ENCODE measurements around the gene RUNX2. TPM values are rescaled to one million over a fixed set of nuclear protein-coding genes. Genes with fewer than 3 reads are reported as not detected.
A peak's percentile ranks its signal among the peaks of the same experiment; 100 is the strongest.

Gene RUNX2
- total and polyA plus RNA-seq, 2 experiments from 2014 or later = 1.0 to 2.1 TPM

- no peaks in the 10 kb centered on the region for H3K9me3 ChIP-seq (ENCODE audit: low read depth)
- no peaks in the 10 kb centered on the region for H3K79me2 ChIP-seq
- no peak overlapping the region for H3K4me3 ChIP-seq
- H3K4me1 ChIP-seq (ENCODE audit: insufficient read depth) = peaks cover 6% of the 10 kb centered on the region
- H2AFZ ChIP-seq = no peak overlapping the region
- H4K20me1 ChIP-seq (ENCODE audit: insufficient read depth, poor library complexity, severe bottlenecking) = no peaks in the 10 kb centered on the region
- DNase-seq (ENCODE audit: low spot score) = peak; percentile 32
- H3K9me2 ChIP-seq (replicated peaks; ENCODE audit: insufficient read depth) = no peaks in the 10 kb centered on the region
- H3K27me3 ChIP-seq = no peaks in the 10 kb centered on the region
- TF ChIP-seq, protein P1, sequence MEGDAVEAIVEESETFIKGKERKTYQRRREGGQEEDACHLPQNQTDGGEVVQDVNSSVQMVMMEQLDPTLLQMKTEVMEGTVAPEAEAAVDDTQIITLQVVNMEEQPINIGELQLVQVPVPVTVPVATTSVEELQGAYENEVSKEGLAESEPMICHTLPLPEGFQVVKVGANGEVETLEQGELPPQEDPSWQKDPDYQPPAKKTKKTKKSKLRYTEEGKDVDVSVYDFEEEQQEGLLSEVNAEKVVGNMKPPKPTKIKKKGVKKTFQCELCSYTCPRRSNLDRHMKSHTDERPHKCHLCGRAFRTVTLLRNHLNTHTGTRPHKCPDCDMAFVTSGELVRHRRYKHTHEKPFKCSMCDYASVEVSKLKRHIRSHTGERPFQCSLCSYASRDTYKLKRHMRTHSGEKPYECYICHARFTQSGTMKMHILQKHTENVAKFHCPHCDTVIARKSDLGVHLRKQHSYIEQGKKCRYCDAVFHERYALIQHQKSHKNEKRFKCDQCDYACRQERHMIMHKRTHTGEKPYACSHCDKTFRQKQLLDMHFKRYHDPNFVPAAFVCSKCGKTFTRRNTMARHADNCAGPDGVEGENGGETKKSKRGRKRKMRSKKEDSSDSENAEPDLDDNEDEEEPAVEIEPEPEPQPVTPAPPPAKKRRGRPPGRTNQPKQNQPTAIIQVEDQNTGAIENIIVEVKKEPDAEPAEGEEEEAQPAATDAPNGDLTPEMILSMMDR (IDR thresholded peaks at IDR 0.05; ENCODE audit: poor library complexity) = no peak
- WGBS (ENCODE audit: low lambda C conversion rate, missing lambda C conversion rate) = 72% methylated on average over 5 of the region's 5 CpGs
- H3K27ac ChIP-seq = no peak overlapping the region
- no peaks in the 10 kb centered on the region for H3K36me3 ChIP-seq (replicated peaks; ENCODE audit: insufficient read depth, low read depth)
- H3K4me2 ChIP-seq = no peak overlapping the region
These were observed 382.2 kb downstream of the RUNX2 start for GRCh38 chr6:45710304-45710821.

DNA sequence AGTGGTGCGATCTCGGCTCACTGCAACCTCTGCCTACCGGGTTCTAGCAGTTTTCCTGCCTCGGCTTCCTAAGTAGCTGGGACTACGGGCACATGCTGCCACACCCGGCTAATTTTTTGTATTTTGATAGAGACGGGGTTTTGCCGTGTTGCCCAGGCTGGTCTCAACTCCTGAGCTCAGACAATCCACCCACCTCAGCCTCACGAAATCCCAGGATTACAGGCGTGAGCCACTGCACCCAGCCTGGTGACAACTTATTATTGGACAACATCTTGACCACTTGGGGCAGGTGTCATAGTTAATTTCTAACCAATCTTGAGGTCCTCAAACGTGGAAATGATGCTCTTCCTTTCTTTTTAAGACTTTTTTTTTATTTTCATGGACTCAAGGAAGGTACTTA lies 383.9 kb downstream of the RUNX2 start:
- Histone ChIP-seq H3K27me3 (no peaks in the 10 kb centered on the region), H3K27ac (no peak overlapping the region), H2AFZ (no peak overlapping the region), H3K4me2 (no peak overlapping the region), H3K36me3 (replicated peaks; ENCODE audit: insufficient read depth, low read depth) (no peaks in the 10 kb centered on the region), H3K9me3 (ENCODE audit: low read depth) (no peaks in the 10 kb centered on the region), H4K20me1 (ENCODE audit: insufficient read depth, poor library complexity, severe bottlenecking) (no peaks in the 10 kb centered on the region), H3K79me2 (no peaks in the 10 kb centered on the region), H3K9me2 (replicated peaks; ENCODE audit: insufficient read depth) (no peaks in the 10 kb centered on the region), H3K4me1 (ENCODE audit: insufficient read depth) (peaks cover 6% of the 10 kb centered on the region), H3K4me3 (no peak overlapping the region)
- no peak for DNase-seq (ENCODE audit: low spot score)
- WGBS (ENCODE audit: low lambda C conversion rate, missing lambda C conversion rate) = 95% methylated on average over 11 of the region's 11 CpGs
- TF ChIP-seq, protein P1 (IDR thresholded peaks at IDR 0.05; ENCODE audit: poor library complexity) = no peak
- TF ChIP-seq EZH2 (IDR thresholded peaks at IDR 0.05; ENCODE audit: borderline replicate concordance) (no peak), EZH2phosphoT487 (IDR thresholded peaks at IDR 0.05; ENCODE audit: low read depth, severe bottlenecking, unreplicated experiment) (no peak)

DNA sequence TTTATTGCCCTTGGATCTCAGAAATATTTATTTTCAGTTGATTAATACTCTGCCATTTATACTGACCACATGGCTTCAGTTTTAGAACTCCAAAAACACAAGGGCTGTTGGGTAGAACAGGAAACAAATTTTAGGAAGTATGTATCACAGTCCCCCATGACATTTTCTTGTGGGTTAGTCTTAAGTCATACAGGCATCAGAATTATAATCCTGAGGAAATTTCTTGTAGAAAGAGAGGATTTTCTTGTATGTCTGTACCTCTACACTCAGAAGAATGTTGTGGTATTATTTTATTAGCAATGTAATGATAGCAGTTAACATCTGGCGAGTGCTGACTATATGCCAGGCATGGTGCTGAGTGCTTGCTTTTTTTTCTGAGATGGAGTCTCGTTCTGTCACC lies 384.7 kb downstream of the RUNX2 start:
- Histone ChIP-seq H2AFZ (no peak overlapping the region), H4K20me1 (ENCODE audit: insufficient read depth, poor library complexity, severe bottlenecking) (no peaks in the 10 kb centered on the region), H3K79me2 (no peaks in the 10 kb centered on the region), H3K4me2 (no peak overlapping the region), H3K9me3 (ENCODE audit: low read depth) (no peaks in the 10 kb centered on the region), H3K27me3 (no peaks in the 10 kb centered on the region), H3K9me2 (replicated peaks; ENCODE audit: insufficient read depth) (no peaks in the 10 kb centered on the region), H3K4me3 (no peak overlapping the region), H3K27ac (no peak overlapping the region), H3K4me1 (ENCODE audit: insufficient read depth) (peaks cover 6% of the 10 kb centered on the region), H3K36me3 (replicated peaks; ENCODE audit: insufficient read depth, low read depth) (no peaks in the 10 kb centered on the region)
- TF ChIP-seq EZH2 (IDR thresholded peaks at IDR 0.05; ENCODE audit: borderline replicate concordance) = no peak
- TF ChIP-seq, protein P1 (IDR thresholded peaks at IDR 0.05; ENCODE audit: poor library complexity) = no peak
- no peak for TF ChIP-seq EZH2phosphoT487 (IDR thresholded peaks at IDR 0.05; ENCODE audit: low read depth, severe bottlenecking, unreplicated experiment)
- DNase-seq (ENCODE audit: low spot score) = no peak
- WGBS (ENCODE audit: low lambda C conversion rate, missing lambda C conversion rate) = 65% methylated on average over 2 of the region's 2 CpGs

Other genes starting within 250 kb of the RUNX2 start
- 6.8 and 9.1 TPM in 2 replicates for gene SUPT3H, start 49.6 kb downstream of the RUNX2 start, total RNA-seq
- 7.7 and 8.9 TPM in 2 replicates for gene SUPT3H, start 49.6 kb downstream of the RUNX2 start, polyA plus RNA-seq

Measured in hepatocyte (in vitro differentiated cells).